NCI-H2227 (cell line): ENCODE measurements around the gene HDAC9.
"Not testable (repeated sequence)": the region's sequence is repeated elsewhere in the genome, so short reads cannot be mapped to it uniquely, and the experiment has no call there.

Source experiments
- DNase-seq: peaks from one replicate; lab custom pipeline; 2025; ENCODE audit not compliant: unreplicated experiment; lab: John Stamatoyannopoulos, UW

The HDAC9 gene

GRCh38 chr7:18996583-18996982 lies 501.0 kb downstream of the HDAC9 start:
- no peak for DNase-seq

GRCh38 chr7:18997477-18998150 lies 502.1 kb downstream of the HDAC9 start:
- DNase-seq = no peak

- no peak for DNase-seq
Observed at GRCh38 chr7:19000410-19000809, 504.9 kb downstream of the HDAC9 start.

GRCh38 chr7:19001854-19002253 lies 506.3 kb downstream of the HDAC9 start:
- DNase-seq = no peak

GRCh38 chr7:19009241-19009935 lies 513.8 kb downstream of the HDAC9 start:
- DNase-seq = no peak

- no peak for DNase-seq
Observed at GRCh38 chr7:19009936-19010280, 514.4 kb downstream of the HDAC9 start.

GRCh38 chr7:19011212-19011611 lies 515.7 kb downstream of the HDAC9 start:
- no peak for DNase-seq

GRCh38 chr7:19015098-19015497 lies 519.5 kb downstream of the HDAC9 start:
- DNase-seq = no peak

GRCh38 chr7:19016140-19016539 lies 520.6 kb downstream of the HDAC9 start:
- DNase-seq = no peak

GRCh38 chr7:19017374-19017773 lies 521.8 kb downstream of the HDAC9 start:
- DNase-seq = no peak

GRCh38 chr7:19020062-19020461 lies 524.5 kb downstream of the HDAC9 start:
- no peak for DNase-seq

- no peak for DNase-seq
Observed at GRCh38 chr7:19020711-19021110, 525.2 kb downstream of the HDAC9 start.

- no peak for DNase-seq
Observed at GRCh38 chr7:19023477-19023876, 527.9 kb downstream of the HDAC9 start.

GRCh38 chr7:19024261-19024660 lies 528.7 kb downstream of the HDAC9 start:
- DNase-seq = no peak

- no peak for DNase-seq
Observed at GRCh38 chr7:19026888-19027287, 531.3 kb downstream of the HDAC9 start.

GRCh38 chr7:19030281-19030680 lies 534.7 kb downstream of the HDAC9 start:
- DNase-seq = no peak

- DNase-seq = not testable (repeated sequence)
Observed at GRCh38 chr7:19032942-19033341, 537.4 kb downstream of the HDAC9 start.

- peak; percentile 22 for DNase-seq
Observed at GRCh38 chr7:19051767-19052375, 556.3 kb downstream of the HDAC9 start.
